ENCODE results near the gene RPS6KA5.

Gene RPS6KA5

GRCh38 chr14:91070572-91070971, 10.1 kb upstream of the RPS6KA5 start:
- intact Hi-C loops (cut with DNase I), result no loop called here
- DNase-seq, result no peak

- intact Hi-C loops (cut with DNase I), result loop anchor here (10.0 kb wide), 1 partner anchor 164 kb away; no protein-coding TSS in a partner anchor
- no peak for DNase-seq
Measured at GRCh38 chr14:91068642-91069041, 8.2 kb upstream of the RPS6KA5 start.

- intact Hi-C loops (cut with DNase I), result loop anchor here (10.0 kb wide), 1 partner anchor 162 kb away; no protein-coding TSS in a partner anchor
- DNase-seq, result no peak
Measured at GRCh38 chr14:91067186-91067585, 6.7 kb upstream of the RPS6KA5 start.

- intact Hi-C loops (cut with DNase I), result loop anchor here (10.0 kb wide), 1 partner anchor 160 kb away; no protein-coding TSS in a partner anchor
- DNase-seq, result no peak
Measured at GRCh38 chr14:91065266-91065665, 4.8 kb upstream of the RPS6KA5 start.

GRCh38 chr14:91063119-91063518, 2.7 kb upstream of the RPS6KA5 start:
- no peak for DNase-seq
- intact Hi-C loops (cut with DNase I), result loop anchor here (5.0 to 10.0 kb wide), 2 partner anchors 54 to 158 kb away; no protein-coding TSS in a partner anchor

GRCh38 chr14:91062600-91062999, 2.2 kb upstream of the RPS6KA5 start:
- DNase-seq, result peak in 10 of 42 donors; percentile 10 to 49 (median 24)
- intact Hi-C loops (cut with DNase I), result loop anchor here (5.0 to 10.0 kb wide), 2 partner anchors 55 to 158 kb away; no protein-coding TSS in a partner anchor

GRCh38 chr14:91061056-91061887, 831 bp upstream of the RPS6KA5 start:
- intact Hi-C loops (cut with DNase I), result loop anchor here (2.0 to 10.0 kb wide), 3 partner anchors 56 to 156 kb away; no protein-coding TSS in a partner anchor

GRCh38 chr14:91059576-91060350, 678 bp downstream of the RPS6KA5 start:
- intact Hi-C loops (cut with DNase I), result loop anchor here (2.0 to 10.0 kb wide), 4 partner anchors 58 to 155 kb away; no protein-coding TSS in a partner anchor
- DNase-seq, result peak in 41 of 42 donors; percentile 9 to 74 (median 44)

More at GRCh38 chr14:91061056-91061887, 831 bp upstream of the RPS6KA5 start:
- no peak for DNase-seq

- intact Hi-C loops (cut with DNase I), result loop anchor here (10.0 kb wide), 1 partner anchor 63 kb away; no protein-coding TSS in a partner anchor
- DNase-seq, result no peak
Measured at GRCh38 chr14:91058042-91058581, 2.3 kb downstream of the RPS6KA5 start.

- intact Hi-C loops (cut with DNase I), result loop anchor here (10.0 kb wide), 1 partner anchor 62 kb away; no protein-coding TSS in a partner anchor
- DNase-seq, result peak in 2 of 42 donors; percentile 12 to 48
Measured at GRCh38 chr14:91056361-91056760, 4.1 kb downstream of the RPS6KA5 start.

- no peak for DNase-seq
- intact Hi-C loops (cut with DNase I), result loop anchor here (10.0 kb wide), 1 partner anchor 60 kb away; no protein-coding TSS in a partner anchor
Measured at GRCh38 chr14:91055016-91055415, 5.4 kb downstream of the RPS6KA5 start.

GRCh38 chr14:91048676-91049075, 11.8 kb downstream of the RPS6KA5 start:
- DNase-seq, result no peak
- intact Hi-C loops (cut with DNase I), result no loop called here

GRCh38 chr14:91048265-91048664, 12.2 kb downstream of the RPS6KA5 start:
- intact Hi-C loops (cut with DNase I), result no loop called here
- DNase-seq, result no peak

- no peak for DNase-seq
- intact Hi-C loops (cut with DNase I), result no loop called here
Measured at GRCh38 chr14:91047174-91047753, 13.2 kb downstream of the RPS6KA5 start.

- DNase-seq, result no peak
- intact Hi-C loops (cut with DNase I), result no loop called here
Measured at GRCh38 chr14:91046488-91047072, 13.9 kb downstream of the RPS6KA5 start.

GRCh38 chr14:91041450-91041849, 19.0 kb downstream of the RPS6KA5 start:
- no peak for DNase-seq
- intact Hi-C loops (cut with DNase I), result no loop called here

- intact Hi-C loops (cut with DNase I), result no loop called here
- DNase-seq, result no peak
Measured at GRCh38 chr14:91040545-91040944, 19.9 kb downstream of the RPS6KA5 start.

- intact Hi-C loops (cut with DNase I), result no loop called here
Measured at GRCh38 chr14:91038439-91038838, 22.0 kb downstream of the RPS6KA5 start.

More at GRCh38 chr14:91038439-91038838, 22.0 kb downstream of the RPS6KA5 start:
- no peak for DNase-seq
